ENCODE data around the gene TMEM222.

Gene TMEM222

GRCh38 chr1:27342391-27342777 is 20.4 kb downstream of the TMEM222 start:
- no peak for DNase-seq (ENCODE audit: low read depth in 3 of 3)

- peak; percentile 33 to 80 (median 67) for DNase-seq (ENCODE audit: low read depth in 3 of 3)
These were observed 21.0 kb downstream of the TMEM222 start for GRCh38 chr1:27342778-27343638.

DNA sequence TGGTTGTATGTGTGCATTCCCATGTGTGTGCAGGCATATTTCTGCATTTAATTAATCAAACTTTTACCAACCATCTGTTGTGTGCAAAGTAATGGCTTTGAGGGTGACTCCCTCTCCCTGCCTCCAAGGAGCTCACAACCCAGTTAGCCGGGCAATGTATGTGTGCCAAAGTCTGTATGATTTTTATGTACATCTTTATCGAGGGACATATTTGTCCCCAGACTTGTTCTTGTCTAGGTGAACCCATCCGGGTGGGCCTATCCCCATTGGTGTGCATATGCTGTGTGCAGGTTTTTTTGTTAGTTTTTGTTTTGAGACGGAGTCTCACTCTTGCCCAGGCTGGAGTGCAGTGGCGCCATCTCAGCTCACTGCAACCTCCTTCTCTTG is 21.7 kb downstream of the TMEM222 start:
- no peak for DNase-seq (ENCODE audit: low read depth in 3 of 3)

- DNase-seq (ENCODE audit: low read depth in 3 of 3): no peak
These were observed 23.3 kb downstream of the TMEM222 start for GRCh38 chr1:27345272-27345671.

DNA sequence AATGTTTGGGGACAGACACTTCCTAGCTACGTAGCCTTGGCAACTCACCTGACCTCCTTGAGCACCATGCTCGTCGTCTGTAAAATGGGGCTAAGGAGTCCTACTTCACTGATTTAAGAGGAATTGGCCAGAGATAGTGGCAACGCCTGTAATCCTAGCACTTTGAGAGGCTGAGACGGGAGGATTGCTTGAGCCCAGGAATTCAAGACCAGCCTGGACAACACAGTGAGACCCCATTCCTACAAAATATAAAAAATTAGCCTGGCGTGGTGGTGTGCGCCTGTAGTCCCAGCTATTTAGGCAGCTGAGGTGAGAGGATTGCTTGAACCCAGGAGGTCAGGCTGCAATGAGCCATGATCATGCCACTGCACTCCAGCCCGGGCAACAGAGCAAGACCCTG is 24.4 kb downstream of the TMEM222 start:
- DNase-seq (ENCODE audit: low read depth in 3 of 3): no peak

DNA sequence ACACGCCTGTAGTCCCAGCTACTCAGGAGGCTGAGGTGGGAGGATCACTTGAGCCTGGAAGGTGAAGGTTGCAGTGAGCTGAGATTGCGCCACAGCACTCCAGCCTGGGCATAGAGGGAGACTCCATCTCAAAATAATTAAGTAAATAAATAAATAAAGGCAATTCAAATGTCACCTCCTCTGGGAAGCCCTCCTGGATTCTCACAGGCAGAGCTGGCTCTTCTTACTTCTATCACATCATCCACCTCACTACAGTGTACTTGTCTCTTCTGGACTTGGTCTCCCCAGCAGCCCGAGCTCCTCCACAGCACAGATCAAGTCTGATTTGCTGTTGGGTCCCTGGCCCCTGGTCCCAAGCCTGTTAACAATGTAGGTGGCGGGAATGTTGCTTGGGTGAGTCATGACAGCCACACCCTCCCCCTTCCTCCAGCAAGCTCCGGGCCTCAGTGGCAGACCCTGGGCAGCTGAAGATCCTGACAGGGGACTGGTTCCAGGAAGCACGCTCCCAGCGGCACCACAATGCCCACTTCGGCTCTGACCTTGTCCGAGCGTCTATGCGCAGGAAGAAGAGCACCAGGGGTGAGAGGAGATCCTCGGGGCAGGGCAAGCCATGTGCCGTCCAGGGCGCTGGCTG is 25.1 kb downstream of the TMEM222 start:
- DNase-seq (ENCODE audit: low read depth in 3 of 3): no peak

- no peak for DNase-seq (ENCODE audit: low read depth in 3 of 3)
These were observed 27.2 kb downstream of the TMEM222 start for GRCh38 chr1:27348861-27349783.

DNA sequence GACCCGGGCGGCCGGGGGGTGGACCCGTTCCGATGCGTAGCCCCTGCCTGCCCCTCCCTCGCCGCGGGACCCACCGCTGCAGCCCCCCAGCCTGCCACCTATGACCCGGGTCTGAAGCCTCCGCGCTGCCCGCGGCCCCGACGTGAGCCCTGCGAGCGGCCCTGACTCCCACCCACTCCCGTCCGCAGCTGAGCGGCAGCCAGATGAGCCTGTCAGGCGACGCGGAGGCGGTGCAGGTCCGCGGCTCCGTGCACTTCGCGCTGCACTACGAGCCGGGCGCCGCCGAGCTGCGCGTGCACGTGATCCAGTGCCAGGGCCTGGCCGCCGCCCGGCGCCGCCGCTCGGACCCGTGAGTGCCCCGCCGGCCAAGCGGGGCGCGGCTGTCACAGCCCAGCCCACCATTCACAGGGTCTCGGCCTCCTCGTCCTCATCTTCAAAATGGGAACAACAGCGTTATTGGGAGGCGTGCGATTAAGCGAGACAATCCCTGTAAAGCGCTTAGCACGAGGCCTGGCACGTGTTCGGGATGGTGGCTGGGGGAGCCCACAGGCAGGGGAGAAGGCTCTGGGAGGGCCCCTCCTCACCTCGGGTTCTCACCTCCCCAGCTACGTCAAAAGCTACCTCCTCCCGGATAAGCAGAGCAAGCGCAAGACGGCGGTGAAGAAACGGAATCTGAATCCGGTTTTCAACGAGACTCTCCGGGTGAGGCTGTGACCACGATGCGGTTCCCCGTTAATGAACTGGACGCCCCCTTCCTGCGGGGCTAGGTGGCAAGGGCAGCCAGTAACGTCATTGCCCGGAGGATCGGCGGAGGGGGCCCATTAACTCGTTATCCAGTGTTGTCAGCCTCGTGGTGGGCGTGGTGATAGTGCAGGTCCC is 28.1 kb downstream of the TMEM222 start:
- DNase-seq (ENCODE audit: low read depth in 3 of 3): no peak

- DNase-seq (ENCODE audit: low read depth in 3 of 3): no peak
These were observed 28.9 kb downstream of the TMEM222 start for GRCh38 chr1:27350663-27351540.

DNA sequence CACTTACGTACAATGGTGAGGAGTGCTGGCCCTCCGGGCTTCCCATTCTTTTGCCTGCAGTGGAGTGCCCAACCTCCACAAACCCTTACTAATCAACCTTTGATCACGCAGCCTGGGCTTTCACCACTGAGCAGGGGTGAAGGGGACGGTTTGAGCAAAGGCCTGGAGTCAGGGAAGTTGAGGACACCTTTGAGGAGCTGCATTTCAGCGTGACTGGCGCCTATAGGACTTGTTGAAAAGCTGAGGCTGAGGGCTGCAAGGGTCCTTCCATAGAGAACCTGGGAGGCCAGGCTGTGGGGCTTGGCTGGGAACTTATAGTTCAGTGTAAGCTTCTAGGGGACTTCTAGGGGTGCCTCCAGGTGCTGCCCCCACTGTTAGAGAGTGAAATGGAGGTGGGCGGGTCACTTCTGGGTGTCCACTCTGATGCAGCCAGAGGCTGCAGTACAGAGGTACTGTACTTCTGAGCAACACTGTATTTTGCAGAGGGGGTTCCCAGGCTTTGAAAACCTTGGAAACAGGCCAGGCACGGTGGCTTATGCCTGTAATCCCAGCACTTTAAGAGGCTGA is 29.7 kb downstream of the TMEM222 start:
- DNase-seq (ENCODE audit: low read depth in 3 of 3): no peak

DNA sequence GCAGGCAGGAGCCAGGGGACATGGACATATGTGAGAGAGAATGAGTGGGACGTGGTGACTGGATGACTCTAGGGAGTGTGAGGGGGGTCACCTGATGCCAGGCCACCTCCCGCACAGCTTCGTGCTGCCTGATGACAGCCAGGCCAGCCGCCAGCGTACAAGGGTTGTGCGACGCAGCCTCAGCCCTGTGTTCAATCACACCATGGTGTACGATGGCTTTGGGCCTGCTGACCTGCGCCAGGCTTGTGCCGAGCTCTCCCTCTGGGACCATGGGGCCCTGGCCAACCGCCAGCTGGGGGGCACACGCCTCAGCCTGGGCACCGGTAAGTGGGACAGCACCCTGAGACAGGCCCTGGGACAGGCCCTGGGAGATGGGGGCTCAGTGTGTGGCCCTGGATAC is 31.2 kb downstream of the TMEM222 start:
- no peak for DNase-seq (ENCODE audit: low read depth in 3 of 3)

DNA sequence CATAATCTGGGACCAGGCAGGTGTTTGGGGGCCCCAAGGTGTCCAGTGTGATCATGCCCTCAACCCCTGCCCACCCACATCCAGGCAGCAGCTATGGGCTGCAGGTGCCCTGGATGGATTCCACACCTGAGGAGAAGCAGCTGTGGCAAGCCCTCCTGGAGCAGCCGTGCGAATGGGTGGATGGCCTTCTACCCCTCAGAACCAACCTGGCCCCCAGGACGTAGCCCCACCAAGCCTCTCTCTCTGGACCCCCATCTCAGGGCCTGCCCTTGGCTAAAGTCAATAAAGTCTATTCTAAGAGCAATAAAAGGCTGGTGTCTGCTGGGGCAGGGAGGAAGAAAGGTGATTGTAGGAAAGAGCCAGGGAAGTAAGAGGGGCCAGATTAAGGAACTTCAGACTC is 31.7 kb downstream of the TMEM222 start:
- no peak for DNase-seq (ENCODE audit: low read depth in 3 of 3)

GRCh38 chr1:27355683-27356082 is 33.7 kb downstream of the TMEM222 start:
- DNase-seq (ENCODE audit: low read depth in 3 of 3): no peak

GRCh38 chr1:27356277-27356618 is 34.3 kb downstream of the TMEM222 start:
- no peak for DNase-seq (ENCODE audit: low read depth in 3 of 3)

GRCh38 chr1:27356619-27357280 is 34.8 kb downstream of the TMEM222 start:
- DNase-seq (ENCODE audit: low read depth in 3 of 3): no peak

DNA sequence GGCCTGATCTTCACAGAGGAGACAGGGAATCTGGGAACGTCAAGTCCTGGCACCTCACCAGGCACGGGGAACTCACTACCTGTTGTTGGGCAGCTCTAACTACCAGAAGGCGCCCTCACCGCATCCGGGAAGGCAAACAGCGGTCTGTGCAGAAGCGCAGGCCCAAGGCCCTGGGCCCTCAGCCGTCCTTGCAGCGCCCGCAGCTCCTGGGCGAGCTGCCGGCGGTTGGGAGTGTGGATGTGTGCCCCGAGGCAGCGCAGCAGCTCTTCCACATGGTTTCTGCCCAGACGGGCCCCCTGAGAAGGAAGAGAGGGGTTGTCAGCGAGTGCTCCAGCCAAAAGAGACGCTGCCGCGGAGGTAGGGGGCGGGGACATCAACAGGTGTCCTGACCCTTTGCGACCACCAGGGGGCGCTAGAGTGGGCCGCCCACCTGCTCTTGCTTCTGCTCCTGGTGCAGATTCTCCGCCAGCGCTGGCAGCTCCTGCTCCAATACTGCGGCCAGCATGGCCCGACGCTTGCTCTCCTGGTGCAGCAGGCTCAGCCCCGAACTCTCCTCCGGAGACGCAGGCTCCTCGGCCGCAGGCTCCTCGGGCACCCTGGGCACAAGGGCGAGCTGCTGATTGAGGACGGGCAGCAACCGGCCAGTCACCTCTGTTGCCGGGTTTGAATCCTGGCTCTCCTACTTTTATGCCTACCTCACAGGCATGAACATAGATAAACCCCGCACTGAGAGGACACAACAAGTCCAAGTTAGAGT is 35.5 kb downstream of the TMEM222 start:
- peak; percentile 63 to 75 (median 65) for DNase-seq (ENCODE audit: low read depth in 3 of 3)

DNA sequence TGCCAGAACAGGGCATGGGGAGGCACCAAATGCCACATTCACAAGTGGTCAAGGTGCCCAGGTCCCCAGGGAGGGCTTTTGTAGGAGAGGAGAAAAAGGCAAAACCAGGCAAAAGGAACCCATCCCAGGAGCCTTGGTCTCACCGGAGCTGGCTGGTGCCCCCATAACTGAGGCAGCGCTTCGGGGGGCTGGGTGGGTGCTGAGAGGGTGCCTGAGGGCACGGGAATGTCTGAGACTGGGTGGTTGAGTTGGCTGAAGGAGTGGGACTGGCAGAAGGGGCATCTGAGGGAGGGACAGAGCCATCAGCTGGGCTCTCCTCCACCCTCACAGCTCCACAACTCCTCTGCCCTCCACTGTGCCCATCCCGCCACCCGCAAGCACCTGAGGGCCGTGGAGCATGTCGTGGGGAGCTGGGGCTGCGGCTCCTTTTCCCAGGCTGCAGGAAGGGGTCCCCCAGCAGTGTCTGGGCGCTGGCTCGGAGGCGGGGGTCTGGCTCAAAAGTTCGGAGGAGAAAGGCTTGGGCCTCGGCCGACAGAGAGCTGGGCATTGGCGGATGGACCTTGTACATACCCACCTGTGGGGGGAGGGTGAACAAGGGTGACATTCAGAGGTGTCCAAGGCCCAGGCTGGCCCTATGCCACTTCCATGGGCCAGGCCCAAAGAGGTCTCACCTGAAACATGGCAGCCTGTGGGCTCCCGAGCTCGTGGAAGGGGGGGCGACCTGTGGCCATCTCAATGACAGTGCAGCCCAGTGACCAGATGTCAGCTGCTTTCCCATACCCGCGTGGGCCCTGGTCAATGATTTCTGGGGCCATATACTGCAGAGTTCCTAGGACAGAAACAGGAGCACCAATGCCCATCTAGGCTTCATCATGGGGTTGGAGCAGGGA is 36.3 kb downstream of the TMEM222 start:
- no peak for DNase-seq (ENCODE audit: low read depth in 3 of 3)

- DNase-seq (ENCODE audit: low read depth in 3 of 3): no peak
These were observed 37.0 kb downstream of the TMEM222 start for GRCh38 chr1:27358928-27359313.

All from stimulated activated CD4-positive, alpha-beta T cell treated with anti-CD3 and anti-CD28 coated beads, TNF-alpha, amount 100 ng/mL, for 4 hours (primary cell).